Upper lobe of left lung (tissue), 6 donors: Measurements from ENCODE around the gene CAPN9. TPM values are rescaled to one million over a fixed set of nuclear protein-coding genes. Genes with fewer than 3 reads are reported as not detected.
"Not testable (repeated sequence)": the region's sequence is repeated elsewhere in the genome, so short reads cannot be mapped to it uniquely, and the experiment has no call there.

ENCODE experiments used
- ATAC-seq, 2 donors: fragments of 200-7000 bp; cut with Tn5 transposase; one replicate each; pipeline ENCODE4 v1.9.1; 2022; ENCODE audit warnings: mild to moderate bottlenecking in 2 of 2, moderate library complexity in 2 of 2; ENCODE audit not compliant: low FRiP score in 2 of 2
- DNase-seq, 2 donors: peaks; one replicate each; pipeline ENCODE4 v3.0.0-alpha.2; 2019 to 2020
- H3K27ac ChIP-seq, 4 donors: fragments of 200-600 bp; sonication (generic); one replicate each; pipeline ENCODE4 v1.5.1; 2016 to 2019
- H3K27me3 ChIP-seq, 4 donors: fragments of 200-600 bp; sonication (generic); one replicate each; pipeline ENCODE4 v1.5.1; 2017 to 2019
- H3K36me3 ChIP-seq, 4 donors: fragments of 200-600 bp; sonication (generic); one replicate each; pipeline ENCODE4 v1.5.1; 2016 to 2019
- H3K4me1 ChIP-seq, 4 donors: fragments of 200-600 bp; sonication (generic); one replicate each; pipeline ENCODE4 v1.5.1; 2018 to 2019
- H3K4me3 ChIP-seq, 4 donors: fragments of 200-600 bp; sonication (generic); one replicate each; pipeline ENCODE4 v1.5.1; 2017 to 2019; ENCODE audit warnings: mild to moderate bottlenecking in 2 of 4, moderate library complexity in 1 of 4
- H3K9me3 ChIP-seq, 4 donors: fragments of 200-600 bp; sonication (generic); one replicate each; pipeline ENCODE4 v1.5.1; 2018 to 2019
- CTCF ChIP-seq, 6 experiments: fragments of 450-650 bp in 4 of 6; fragments of 200-600 bp in 2 of 6; sonication (generic) in 2 of 6; IDR thresholded peaks; one replicate each; pipeline ENCODE4 v1.5.1; 2016 to 2019; ENCODE audit warnings: antibody characterized with exemption in 6 of 6
- EP300 ChIP-seq, 4 donors: sonication (generic); formaldehyde crosslinking; IDR thresholded peaks; one replicate each; pipeline ENCODE4 v1.5.1; 2017; ENCODE audit warnings: antibody characterized with exemption in 4 of 4, control low read depth in 2 of 4
- POLR2A ChIP-seq, 4 donors: fragments of 450-650 bp; IDR thresholded peaks; one replicate each; pipeline ENCODE4 v1.5.1; 2016 to 2017; ENCODE audit warnings: antibody characterized with exemption in 4 of 4, mild to moderate bottlenecking in 2 of 4
- POLR2AphosphoS5 ChIP-seq, 2 donors: sonication (generic); formaldehyde crosslinking; IDR thresholded peaks; one replicate each; pipeline ENCODE4 v1.5.1; 2017; ENCODE audit warnings: antibody characterized with exemption in 2 of 2
- WGBS, 2 donors: methylation state at CpG; one replicate each; pipeline ENCODE4 v1.1.5; 2017 to 2018; 5-methylcytosine and 5-hydroxymethylcytosine counted together
- total RNA-seq, 6 donors: library from RNA; depleted of rRNA in 4 of 6; stranded (reverse); fragments of >200 nt in 4 of 6; gene quantifications; one replicate each; pipeline versions ENCODE4 v1.1.0 to v1.2.1, GENCODE V29; 2016 to 2021
- donor health status: DM: no; HTN: no; CAD: no; lungs with moderate emphysema.
- donor health status: DM: no; HTN: yes; CAD: no; lungs with severe emphysema.

Gene CAPN9
- total RNA-seq, 6 donors from 2014 or later, result 8.0 to 29.0 (median 19.6) TPM

- peak in 1 of 2 donors; percentile 24 for ATAC-seq
- DNase-seq, result no peak
Measured at GRCh38 chr1:230843503-230844309, 96.5 kb downstream of the CAPN9 start.

GRCh38 chr1:230844561-230844960 is 97.4 kb downstream of the CAPN9 start:
- H3K4me1 ChIP-seq, result peaks cover 10 to 23% (median 16%) of the 10 kb centered on the region in 4 donors
- TF ChIP-seq POLR2A (IDR thresholded peaks at IDR 0.05), result no peak
- TF ChIP-seq EP300 (IDR thresholded peaks at IDR 0.05), result no peak
- no peak for TF ChIP-seq POLR2AphosphoS5 (IDR thresholded peaks at IDR 0.05)
- TF ChIP-seq CTCF (IDR thresholded peaks at IDR 0.05), result no peak
- 90 to 94% methylated on average over 2 to 4 of the region's 4 CpGs for WGBS, 2 donors

More at GRCh38 chr1:230843503-230844309, 96.5 kb downstream of the CAPN9 start:
- Histone ChIP-seq H3K27me3 (no peaks in the 10 kb centered on the region), H3K27ac (no peak overlapping the region), H3K9me3 (no peaks in the 10 kb centered on the region), H3K4me1 (peaks cover 3 to 15% (median 10%) of the 10 kb centered on the region in 4 donors), H3K4me3 (no peak overlapping the region), H3K36me3 (peaks cover 6 to 50% (median 25%) of the 10 kb centered on the region in 4 donors)
- TF ChIP-seq EP300 (IDR thresholded peaks at IDR 0.05), result no peak
- TF ChIP-seq POLR2AphosphoS5 (IDR thresholded peaks at IDR 0.05), result no peak
- TF ChIP-seq POLR2A (IDR thresholded peaks at IDR 0.05), result no peak
- no peak for TF ChIP-seq CTCF (IDR thresholded peaks at IDR 0.05)
- 93 to 95% methylated on average over 24 to 27 of the region's 28 CpGs for WGBS, 2 donors

GRCh38 chr1:230845184-230845583 is 98.0 kb downstream of the CAPN9 start:
- DNase-seq, H3K9me3 ChIP-seq, ATAC-seq, H3K27me3 ChIP-seq, H3K4me3 ChIP-seq: not testable (repeated sequence)
- WGBS, 2 donors, result 73 to 83% methylated on average over 7 of the region's 7 CpGs
- H3K4me1 ChIP-seq, result peaks cover 16 to 30% (median 22%) of the 10 kb centered on the region in 4 donors
- peaks cover 6 to 39% (median 22%) of the 10 kb centered on the region in 4 donors for H3K36me3 ChIP-seq
- peak overlapping the region in 2 of 4 donors; percentile 24 to 37 for H3K27ac ChIP-seq

More at GRCh38 chr1:230844561-230844960, 97.4 kb downstream of the CAPN9 start:
- no peaks in the 10 kb centered on the region for H3K27me3 ChIP-seq
- ATAC-seq (no peak), DNase-seq (no peak)
- H3K9me3 ChIP-seq, result no peaks in the 10 kb centered on the region
- peaks cover 6 to 43% (median 22%) of the 10 kb centered on the region in 4 donors for H3K36me3 ChIP-seq
- H3K27ac ChIP-seq, result peak overlapping the region in 2 of 4 donors; percentile 24 to 35
- H3K4me3 ChIP-seq, result no peak overlapping the region

GRCh38 chr1:230848235-230848634 is 101.0 kb downstream of the CAPN9 start:
- 68 to 74% methylated on average over 3 of the region's 3 CpGs for WGBS, 2 donors
- Histone ChIP-seq H3K4me1 (peaks cover 25 to 45% (median 38%) of the 10 kb centered on the region in 4 donors), H3K9me3 (peaks cover 0 to 6% (median 2%) of the 10 kb centered on the region in 4 donors), H3K27ac (peak overlapping the region in 3 of 4 donors; percentile 60 to 88 (median 74)), H3K36me3 (peaks cover 2 to 22% (median 11%) of the 10 kb centered on the region in 4 donors), H3K27me3 (no peaks in the 10 kb centered on the region), H3K4me3 (no peak overlapping the region)
- no peak for TF ChIP-seq EP300 (IDR thresholded peaks at IDR 0.05)
- no peak for TF ChIP-seq POLR2A (IDR thresholded peaks at IDR 0.05)
- TF ChIP-seq CTCF (IDR thresholded peaks at IDR 0.05), result no peak
- TF ChIP-seq POLR2AphosphoS5 (IDR thresholded peaks at IDR 0.05), result no peak
- ATAC-seq (no peak), DNase-seq (no peak)

GRCh38 chr1:230849451-230850224 is 102.5 kb downstream of the CAPN9 start:
- peaks cover 0 to 24% (median 6%) of the 10 kb centered on the region in 4 donors for H3K36me3 ChIP-seq
- no peak for TF ChIP-seq CTCF (IDR thresholded peaks at IDR 0.05)
- TF ChIP-seq EP300 (IDR thresholded peaks at IDR 0.05), result no peak
- peak in 1 of 2 donors; percentile 12 for TF ChIP-seq POLR2AphosphoS5 (IDR thresholded peaks at IDR 0.05)
- TF ChIP-seq POLR2A (IDR thresholded peaks at IDR 0.05), result no peak
- peaks cover 0 to 7% (median 2%) of the 10 kb centered on the region in 4 donors for H3K9me3 ChIP-seq
- peak; percentile 69 to 89 for ATAC-seq
- WGBS, 2 donors, result 62 to 65% methylated on average over 11 to 14 of the region's 14 CpGs
- DNase-seq, result peak in 1 of 2 donors; percentile 43
- no peak overlapping the region for H3K4me3 ChIP-seq
- peaks cover 25 to 45% (median 38%) of the 10 kb centered on the region in 4 donors for H3K4me1 ChIP-seq
- H3K27ac ChIP-seq, result peak overlapping the region; percentile 69 to 88 (median 78)
- no peaks in the 10 kb centered on the region for H3K27me3 ChIP-seq
